ENCODE measurements around the gene CD47. TPM values are rescaled to one million over a fixed set of nuclear protein-coding genes. Genes with fewer than 3 reads are reported as not detected.

CD47 gene
- total RNA-seq, 1 donor from 2014 or later, result 184 TPM

DNA sequence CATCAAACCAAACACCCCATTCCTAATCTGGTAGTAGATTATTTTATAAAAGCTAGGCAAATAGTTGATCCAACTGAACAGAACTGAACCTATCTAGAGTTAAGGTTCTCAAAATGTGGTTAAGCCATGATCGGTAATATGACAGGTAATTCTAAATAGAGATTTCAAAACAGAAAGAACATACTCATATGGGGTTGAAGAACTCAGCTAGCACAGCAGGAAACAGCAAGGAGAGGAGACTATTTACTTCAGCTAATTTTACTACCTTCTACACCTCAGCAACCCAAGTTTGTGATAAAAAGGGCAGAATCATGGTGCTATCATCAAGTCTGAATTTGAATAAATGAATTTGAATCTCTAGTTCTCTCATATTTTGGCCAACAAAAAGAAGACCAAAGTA, 11.8 kb downstream of the CD47 start:
- ChIA-PET CTCF (no interaction called here), POLR2A (no interaction called here)
- H3K4me1 Mint-ChIP-seq, result peaks cover 31% of the 10 kb centered on the region
- no peak overlapping the region for H3K4me3 Mint-ChIP-seq
- DNase-seq (no peak), ATAC-seq (ENCODE audit: low read depth) (peak; percentile 21)
- intact Hi-C loops (cut with micrococcal nuclease), result loop anchor here (1.0 kb wide), 1 partner anchor 8 kb away; no protein-coding TSS in a partner anchor
- H3K9me3 Mint-ChIP-seq, result no peaks in the 10 kb centered on the region
- TF ChIP-seq CTCF (IDR thresholded peaks at IDR 0.05), result no peak
- H3K36me3 Mint-ChIP-seq (ENCODE audit: low read depth), result peaks cover 71% of the 10 kb centered on the region
- no peaks in the 10 kb centered on the region for H3K27me3 Mint-ChIP-seq
- peak overlapping the region; percentile 3 for H3K27ac Mint-ChIP-seq

GRCh38 chr3:108076564-108076963, 14.3 kb downstream of the CD47 start:
- H3K4me1 Mint-ChIP-seq, result peaks cover 53% of the 10 kb centered on the region
- DNase-seq, result no peak
- H3K36me3 Mint-ChIP-seq (ENCODE audit: low read depth), result peaks cover 81% of the 10 kb centered on the region
- TF ChIP-seq CTCF (IDR thresholded peaks at IDR 0.05), result no peak
- CTCF ChIA-PET, result no interaction called here
- intact Hi-C loops (cut with micrococcal nuclease), result no loop called here
- no peaks in the 10 kb centered on the region for H3K27me3 Mint-ChIP-seq
- H3K27ac Mint-ChIP-seq, result no peak overlapping the region
- ATAC-seq (ENCODE audit: low read depth), result no peak
- H3K9me3 Mint-ChIP-seq, result no peaks in the 10 kb centered on the region
- POLR2A ChIA-PET, result interaction anchor here (0.9 to 1.4 kb wide), 4 partner anchors 24 to 146 kb away, joined by 3 to 4 read pairs (median 3); partner anchors contain the start of gene IFT57
- H3K4me3 Mint-ChIP-seq, result no peak overlapping the region

DNA sequence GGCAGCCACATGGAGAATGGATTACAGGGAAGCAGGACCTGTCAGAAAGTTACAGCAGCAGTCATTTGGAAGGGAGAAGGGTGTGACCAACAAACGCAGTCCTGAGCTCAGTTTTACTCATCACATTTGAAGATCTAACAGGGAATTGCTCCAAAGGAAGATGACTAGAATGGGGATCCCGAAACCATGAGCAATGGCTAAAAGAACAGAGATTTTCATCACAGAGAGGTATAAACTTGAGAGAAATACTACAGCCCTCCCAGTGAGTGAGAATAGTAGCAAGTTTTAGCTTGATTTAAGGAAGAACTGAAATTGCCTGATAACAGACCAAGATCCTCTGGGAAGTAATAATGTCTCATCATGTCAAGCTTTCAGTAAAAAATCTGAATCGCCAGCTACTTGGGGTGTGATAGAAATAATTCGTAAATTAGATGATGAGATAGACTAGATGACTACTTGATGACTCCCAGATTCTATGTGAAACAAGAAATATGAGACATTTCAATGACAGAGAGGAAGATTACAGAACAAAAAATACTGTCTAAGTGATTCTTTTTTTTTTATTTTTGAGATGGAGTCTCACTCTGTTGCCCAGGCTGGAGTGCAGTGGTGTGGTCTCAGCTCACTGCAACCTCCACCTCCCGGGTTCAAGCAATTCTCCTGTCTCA, 16.9 kb downstream of the CD47 start:
- H3K4me1 Mint-ChIP-seq, result peaks cover 74% of the 10 kb centered on the region
- DNase-seq (no peak), ATAC-seq (ENCODE audit: low read depth) (no peak)
- no peak for TF ChIP-seq CTCF (IDR thresholded peaks at IDR 0.05)
- H3K36me3 Mint-ChIP-seq (ENCODE audit: low read depth), result peaks cover 77% of the 10 kb centered on the region
- H3K9me3 Mint-ChIP-seq, result no peaks in the 10 kb centered on the region
- CTCF ChIA-PET, result interaction anchor here (0.6 kb wide), 1 partner anchor 16 kb away, joined by 3 read pairs; no protein-coding TSS in a partner anchor
- intact Hi-C loops (cut with micrococcal nuclease), result loop anchor here (2.0 kb wide), 1 partner anchor 13 kb away; no protein-coding TSS in a partner anchor
- no peak overlapping the region for H3K4me3 Mint-ChIP-seq
- H3K27ac Mint-ChIP-seq, result peak overlapping the region; percentile 72
- POLR2A ChIA-PET, result interaction anchor here (0.7 to 1.1 kb wide), 2 partner anchors 49 to 329 kb away, joined by 3 read pairs; no protein-coding TSS in a partner anchor
- H3K27me3 Mint-ChIP-seq, result no peaks in the 10 kb centered on the region

GRCh38 chr3:108071368-108071767, 19.5 kb downstream of the CD47 start:
- H3K27ac Mint-ChIP-seq, result no peak overlapping the region
- H3K4me1 Mint-ChIP-seq, result peaks cover 83% of the 10 kb centered on the region
- no peak for DNase-seq
- peaks cover 78% of the 10 kb centered on the region for H3K36me3 Mint-ChIP-seq (ENCODE audit: low read depth)
- no peak for ATAC-seq (ENCODE audit: low read depth)
- H3K27me3 Mint-ChIP-seq, result no peaks in the 10 kb centered on the region
- no peak for TF ChIP-seq CTCF (IDR thresholded peaks at IDR 0.05)
- H3K4me3 Mint-ChIP-seq, result no peak overlapping the region
- H3K9me3 Mint-ChIP-seq, result no peaks in the 10 kb centered on the region
- POLR2A ChIA-PET, result no interaction called here
- CTCF ChIA-PET, result no interaction called here
- intact Hi-C loops (cut with micrococcal nuclease), result loop anchor here (1.0 kb wide), 1 partner anchor 8 kb away; no protein-coding TSS in a partner anchor

GRCh38 chr3:108070356-108070755, 20.5 kb downstream of the CD47 start:
- no peak overlapping the region for H3K4me3 Mint-ChIP-seq
- POLR2A ChIA-PET, result interaction anchor here (1.1 to 1.6 kb wide), 3 partner anchors 15 to 56 kb away, joined by 4 to 5 read pairs (median 4); no protein-coding TSS in a partner anchor
- DNase-seq (no peak), ATAC-seq (ENCODE audit: low read depth) (no peak)
- no peaks in the 10 kb centered on the region for H3K9me3 Mint-ChIP-seq
- H3K27me3 Mint-ChIP-seq, result no peaks in the 10 kb centered on the region
- no peak for TF ChIP-seq CTCF (IDR thresholded peaks at IDR 0.05)
- intact Hi-C loops (cut with micrococcal nuclease), result no loop called here
- H3K4me1 Mint-ChIP-seq, result peaks cover 85% of the 10 kb centered on the region
- peak overlapping the region; percentile 1 for H3K27ac Mint-ChIP-seq
- H3K36me3 Mint-ChIP-seq (ENCODE audit: low read depth), result peaks cover 81% of the 10 kb centered on the region
- CTCF ChIA-PET, result interaction anchor here (0.7 kb wide), 1 partner anchor 154 kb away, joined by 3 read pairs; no protein-coding TSS in a partner anchor
